ENCODE results near the gene DNAH17. TPM values are rescaled to one million over a fixed set of nuclear protein-coding genes. Genes with fewer than 3 reads are reported as not detected.

DNAH17 gene
- total RNA-seq, 1 experiment from 2014 or later, result 0.13 TPM

GRCh38 chr17:78600181-78600721 lies 23.1 kb upstream of the DNAH17 start:
- H2BK20ac ChIP-seq (ENCODE audit: low read depth, low read length, poor library complexity, severe bottlenecking), result no peak overlapping the region
- no peak overlapping the region for H2BK15ac ChIP-seq (ENCODE audit: low read depth, low read length)
- H3K4me2 ChIP-seq (ENCODE audit: insufficient read depth, insufficient read length, low read length), result no peak overlapping the region
- no peak overlapping the region for H3K23ac ChIP-seq (ENCODE audit: insufficient read length, low read depth, low read length)
- Mint-ChIP-seq H3K4me3 (no peak overlapping the region), H3K36me3 (ENCODE audit: insufficient read depth in 1 of 3, low read depth in 3 of 3) (no peaks in the 10 kb centered on the region), H3K27me3 (ENCODE audit: low read depth) (peaks cover 1% of the 10 kb centered on the region), H3K4me1 (peaks cover 11 to 25% of the 10 kb centered on the region in 2 experiments), H3K9me3 (no peaks in the 10 kb centered on the region), H3K27ac (no peak overlapping the region; a peak in 1 of 7 replicates)
- peaks cover 7% of the 10 kb centered on the region for H3K4me1 ChIP-seq (ENCODE audit: insufficient read depth, low read length)
- WGBS (ENCODE audit: extremely low coverage, insufficient read length, low lambda C conversion rate), result no CpG with 5 or more reads among the region's 10 CpGs
- no peaks in the 10 kb centered on the region for H3K79me2 ChIP-seq (ENCODE audit: insufficient read depth, low read length)
- no peak overlapping the region for H2AFZ ChIP-seq (ENCODE audit: low read length)
- no peak overlapping the region for H2BK5ac ChIP-seq (ENCODE audit: insufficient read length, low read length)
- no peak overlapping the region for H3K56ac ChIP-seq (ENCODE audit: insufficient read length, low read depth, low read length)
- H3K9me3 ChIP-seq (ENCODE audit: control insufficient read depth, low read depth, low read length), result no peaks in the 10 kb centered on the region
- H2AK5ac ChIP-seq (ENCODE audit: insufficient read length, low read length), result no peak overlapping the region
- H4K5ac ChIP-seq (ENCODE audit: insufficient read length, low read depth, low read length), result no peak overlapping the region
- no peak for DNase-seq
- no peak overlapping the region for H3K18ac ChIP-seq (ENCODE audit: insufficient read length, low read depth, low read length)
- H3T11ph ChIP-seq (ENCODE audit: low read length), result no peak overlapping the region
- H4K91ac ChIP-seq (ENCODE audit: insufficient read length, low read depth, low read length), result no peak overlapping the region
- H3K4ac ChIP-seq (ENCODE audit: low read depth, low read length), result no peak overlapping the region
- no peak overlapping the region for H2BK12ac ChIP-seq (ENCODE audit: insufficient read length, low read depth, low read length)
- no peaks in the 10 kb centered on the region for H3K27me3 ChIP-seq (ENCODE audit: insufficient read depth, low read length)
- no peaks in the 10 kb centered on the region for H3K23me2 ChIP-seq (ENCODE audit: insufficient read length, low read depth, low read length, poor library complexity, severe bottlenecking)
- TF ChIP-seq CTCF (conservative IDR thresholded peaks at IDR 0.05), result no peak
- H2BK120ac ChIP-seq (ENCODE audit: low read depth, low read length, poor library complexity, severe bottlenecking), result no peak overlapping the region
- H3K79me1 ChIP-seq (ENCODE audit: insufficient read depth, low read depth, low read length, poor library complexity, severe bottlenecking), result no peaks in the 10 kb centered on the region
- H4K8ac ChIP-seq (replicated peaks; ENCODE audit: insufficient read length, low read depth, low read length), result no peak overlapping the region
- no peaks in the 10 kb centered on the region for H4K20me1 ChIP-seq (ENCODE audit: control insufficient read depth, insufficient read depth, insufficient read length)
- no peak overlapping the region for H3K27ac ChIP-seq (ENCODE audit: insufficient read length, low read depth, low read length)
- no peak overlapping the region for H3K14ac ChIP-seq (ENCODE audit: insufficient read depth, low read length)
- no peak overlapping the region for H3K9ac ChIP-seq (ENCODE audit: extremely low read depth, insufficient read length, low read length)

All from H9 (cell line).